Activated CD4-positive, alpha-beta T cell treated with anti-CD3 and anti-CD28 coated beads, Interleukin-10, Interleukin-2, amounts not matched to agents 100 ng/mL and 50 ng/mL, durations not matched to agents 16 hours and 8 hours (primary cell): ENCODE measurements around the gene NAA38.

Experiments
- DNase-seq: peaks from one replicate; pipeline ENCODE4 v3.0.0-alpha.2; 2020

Gene NAA38

GRCh38 chr17:7839190-7839875 lies 18.0 kb downstream of the NAA38 start:
- no peak for DNase-seq

GRCh38 chr17:7838090-7839075 lies 19.0 kb downstream of the NAA38 start:
- DNase-seq = peak; percentile 55

- peak; percentile 42 for DNase-seq
Observed at GRCh38 chr17:7837408-7838088, 19.8 kb downstream of the NAA38 start.

- peak; percentile 85 for DNase-seq
Observed at GRCh38 chr17:7836596-7837407, 20.6 kb downstream of the NAA38 start.

GRCh38 chr17:7835814-7836595 lies 21.4 kb downstream of the NAA38 start:
- peak; percentile 52 for DNase-seq

GRCh38 chr17:7834957-7835813 lies 22.2 kb downstream of the NAA38 start:
- peak; percentile 96 for DNase-seq

GRCh38 chr17:7834542-7834956 lies 22.8 kb downstream of the NAA38 start:
- peak; percentile 42 for DNase-seq

- DNase-seq = peak; percentile 89
Observed at GRCh38 chr17:7833795-7834541, 23.4 kb downstream of the NAA38 start, which contains the start of gene KDM6B. Gene KDM6B, plus strand, starts transcription at chr17:7834217. Its CDS starts 11,338 bp downstream, at chr17:7845555.

- DNase-seq = no peak
Observed at GRCh38 chr17:7833011-7833794, 24.2 kb downstream of the NAA38 start.

- no peak for DNase-seq
Observed at GRCh38 chr17:7832431-7832830, 24.9 kb downstream of the NAA38 start.

- no peak for DNase-seq
Observed at GRCh38 chr17:7831233-7831632, 26.1 kb downstream of the NAA38 start.

GRCh38 chr17:7830616-7831015 lies 26.7 kb downstream of the NAA38 start:
- no peak for DNase-seq

GRCh38 chr17:7825206-7825990 lies 32.0 kb downstream of the NAA38 start:
- DNase-seq = no peak

- no peak for DNase-seq
Observed at GRCh38 chr17:7824021-7824924, 33.1 kb downstream of the NAA38 start.

- no peak for DNase-seq
Observed at GRCh38 chr17:7823581-7824001, 33.8 kb downstream of the NAA38 start.

GRCh38 chr17:7822126-7822525 lies 35.2 kb downstream of the NAA38 start:
- no peak for DNase-seq

- DNase-seq = no peak
Observed at GRCh38 chr17:7820231-7820630, 37.1 kb downstream of the NAA38 start.
